ENCODE results near the gene IL6R.
"Not testable (repeated sequence)": the region's sequence is repeated elsewhere in the genome, so short reads cannot be mapped to it uniquely, and the experiment has no call there.

Gene IL6R

GRCh38 chr1:154360288-154360687, 44.9 kb upstream of the IL6R start:
- TF ChIP-seq ESRRG (CRISPR knock-in tag; IDR thresholded peaks at IDR 0.05) (no peak), TSHZ2 (CRISPR knock-in tag; IDR thresholded peaks at IDR 0.05) (no peak), BACH2 (CRISPR knock-in tag; IDR thresholded peaks at IDR 0.05; ENCODE audit: borderline replicate concordance) (no peak), PPARA (CRISPR knock-in tag; IDR thresholded peaks at IDR 0.05; ENCODE audit: borderline replicate concordance) (no peak), ZC3H10 (CRISPR knock-in tag; IDR thresholded peaks at IDR 0.05) (no peak), ZNF565 (CRISPR knock-in tag; conservative IDR thresholded peaks at IDR 0.05; ENCODE audit: low read depth) (no peak)

GRCh38 chr1:154360881-154361280, 44.3 kb upstream of the IL6R start:
- ATAC-seq, result not testable (repeated sequence)

More at GRCh38 chr1:154360288-154360687, 44.9 kb upstream of the IL6R start:
- no peak for ATAC-seq

- no peak for ATAC-seq
- no peak for TF ChIP-seq SNAI2 (CRISPR knock-in tag; IDR thresholded peaks at IDR 0.05)
- TF ChIP-seq ZFP3 (CRISPR knock-in tag; IDR thresholded peaks at IDR 0.05), result no peak
- no peak for TF ChIP-seq ESRRG (CRISPR knock-in tag; IDR thresholded peaks at IDR 0.05)
- no peak for TF ChIP-seq GLIS3 (CRISPR knock-in tag; IDR thresholded peaks at IDR 0.05)
- TF ChIP-seq ZNF70 (CRISPR knock-in tag; IDR thresholded peaks at IDR 0.05), result no peak
- TF ChIP-seq ZC3H10 (CRISPR knock-in tag; IDR thresholded peaks at IDR 0.05), result no peak
- no peak for TF ChIP-seq OSR1 (CRISPR knock-in tag; IDR thresholded peaks at IDR 0.05)
Observed at GRCh38 chr1:154361357-154361756, 43.8 kb upstream of the IL6R start.

- TF ChIP-seq ISL1 (CRISPR knock-in tag; IDR thresholded peaks at IDR 0.05) (no peak), ZC3H10 (CRISPR knock-in tag; IDR thresholded peaks at IDR 0.05) (no peak), TCF4 (CRISPR knock-in tag; IDR thresholded peaks at IDR 0.05; ENCODE audit: borderline replicate concordance) (no peak), ESRRG (CRISPR knock-in tag; IDR thresholded peaks at IDR 0.05) (no peak), ZNF565 (CRISPR knock-in tag; conservative IDR thresholded peaks at IDR 0.05; ENCODE audit: low read depth) (no peak), ZNF70 (CRISPR knock-in tag; IDR thresholded peaks at IDR 0.05) (no peak), TSHZ2 (CRISPR knock-in tag; IDR thresholded peaks at IDR 0.05) (no peak), ZNF8 (CRISPR knock-in tag; IDR thresholded peaks at IDR 0.05) (no peak), POU6F1 (CRISPR knock-in tag; IDR thresholded peaks at IDR 0.05; ENCODE audit: borderline replicate concordance, low read depth) (no peak), BACH2 (CRISPR knock-in tag; IDR thresholded peaks at IDR 0.05; ENCODE audit: borderline replicate concordance) (no peak), RARB (CRISPR knock-in tag; IDR thresholded peaks at IDR 0.05) (no peak)
- ATAC-seq, result no peak
Observed at GRCh38 chr1:154371436-154371835, 33.7 kb upstream of the IL6R start.

GRCh38 chr1:154373777-154374357, 31.3 kb upstream of the IL6R start:
- not testable (repeated sequence) for ATAC-seq

- TF ChIP-seq CSDC2 (CRISPR knock-in tag; IDR thresholded peaks at IDR 0.05) (no peak), ESRRG (CRISPR knock-in tag; IDR thresholded peaks at IDR 0.05) (no peak), BACH2 (CRISPR knock-in tag; IDR thresholded peaks at IDR 0.05; ENCODE audit: borderline replicate concordance) (no peak), ZNF565 (CRISPR knock-in tag; conservative IDR thresholded peaks at IDR 0.05; ENCODE audit: low read depth) (no peak), GLIS3 (CRISPR knock-in tag; IDR thresholded peaks at IDR 0.05) (no peak), TCF4 (CRISPR knock-in tag; IDR thresholded peaks at IDR 0.05; ENCODE audit: borderline replicate concordance) (no peak), ZNF8 (CRISPR knock-in tag; IDR thresholded peaks at IDR 0.05) (no peak)
- ATAC-seq, result no peak
Observed at GRCh38 chr1:154379301-154379700, 25.8 kb upstream of the IL6R start.

All from SK-N-SH treated with all-trans-retinoic acid at 6 μM for 48 hours (cell line).